T-cell (primary cell): ENCODE measurements around the gene RBM33. TPM values are rescaled to one million over a fixed set of nuclear protein-coding genes. Genes with fewer than 3 reads are reported as not detected.
"Not testable (repeated sequence)": the region's sequence is repeated elsewhere in the genome, so short reads cannot be mapped to it uniquely, and the experiment has no call there.

Source experiments
- ATAC-seq, 4 experiments: fragments of 200-7000 bp in 3 of 4; fragments of 150-1000 bp in 1 of 4; cut with Tn5 transposase; replicated peaks in 1 of 4; 1 replicate in 3 of 4; 2 replicates in 1 of 4; pipeline ENCODE4 v1.10.0; 2021; ENCODE audit warnings: moderate library complexity in 3 of 4, mild to moderate bottlenecking in 2 of 4, moderate number of reproducible peaks in 1 of 4
- CTCF ChIA-PET, 2 donors: fragments of 300-600 bp; sonication (Branson Sonifier 250); formaldehyde crosslinking; loops; one replicate each; lab custom pipeline; 2022; ENCODE audit warnings: antibody characterized with exemption in 2 of 2; lab: Charles Lee
- POLR2A ChIA-PET, 2 donors: fragments of 300-600 bp; sonication (Branson Sonifier 250); formaldehyde crosslinking; loops; one replicate each; lab custom pipeline; 2022; ENCODE audit warnings: antibody characterized with exemption in 2 of 2; lab: Charles Lee
- DNase-seq, 35 experiments: peaks; one replicate each; pipeline versions ENCODE4 v3.0.0 to v3.0.0-alpha.2; 2013 to 2023
- H3K27ac ChIP-seq: one replicate; pipeline ENCODE4 v1.5.1; 2013; ENCODE audit warnings: low read length
- H3K27me3 ChIP-seq, 2 experiments: replicated peaks in 1 of 2; 1 replicate in 1 of 2; 2 replicates in 1 of 2; pipeline versions ENCODE4 v1.6.1 to v1.7.0; 2013; ENCODE audit warnings: low read length in 1 of 2, mixed read lengths in 1 of 2; ENCODE audit not compliant: control insufficient read depth in 2 of 2, insufficient read depth in 2 of 2; ENCODE audit errors: extremely low read depth in 1 of 2
- H3K36me3 ChIP-seq, 2 donors: 1 replicate in 1 of 2; 2 replicates in 1 of 2; pipeline versions ENCODE4 v1.6.1 to v1.7.0; 2013; ENCODE audit warnings: low read length in 1 of 2; ENCODE audit not compliant: control insufficient read depth in 2 of 2, insufficient read depth in 1 of 2; ENCODE audit errors: extremely low read depth in 1 of 2
- H3K4me1 ChIP-seq, 2 experiments: 1 replicate in 1 of 2; 2 replicates in 1 of 2; pipeline versions ENCODE4 v1.6.1 to v1.7.0; 2013; ENCODE audit warnings: low read length in 2 of 2, mixed read lengths in 1 of 2; ENCODE audit not compliant: insufficient read depth in 2 of 2, control insufficient read depth in 1 of 2; ENCODE audit errors: extremely low read depth in 1 of 2
- H3K4me3 ChIP-seq, 2 donors: 1 replicate in 1 of 2; 2 replicates in 1 of 2; pipeline versions ENCODE4 v1.5.1 to v1.7.0; 2013; ENCODE audit warnings: mild to moderate bottlenecking in 2 of 2, low read length in 1 of 2, moderate library complexity in 1 of 2; ENCODE audit not compliant: control insufficient read depth in 1 of 2; ENCODE audit errors: extremely low read depth in 1 of 2
- H3K9me3 ChIP-seq: 2 replicates; pipeline ENCODE4 v1.7.0; 2013
- H3K27ac Mint-ChIP-seq, 2 donors: one replicate each; pipeline ENCODE4 v1.8.0; 2020 to 2021; ENCODE audit warnings: mild to moderate bottlenecking in 2 of 2, mixed read lengths in 2 of 2
- H3K27me3 Mint-ChIP-seq, 2 donors: one replicate each; pipeline ENCODE4 v1.8.0; 2021 to 2022; ENCODE audit warnings: mixed read lengths in 2 of 2
- H3K36me3 Mint-ChIP-seq: one replicate; pipeline ENCODE4 v1.8.0; 2021; ENCODE audit warnings: mixed read lengths
- H3K4me1 Mint-ChIP-seq, 3 donors: one replicate each; pipeline ENCODE4 v1.8.0; 2020 to 2022; ENCODE audit warnings: mixed read lengths in 3 of 3, mild to moderate bottlenecking in 1 of 3
- H3K4me3 Mint-ChIP-seq, 3 donors: one replicate each; pipeline ENCODE4 v1.8.0; 2020 to 2022; ENCODE audit warnings: mild to moderate bottlenecking in 3 of 3, mixed read lengths in 3 of 3, moderate library complexity in 3 of 3
- H3K9me3 Mint-ChIP-seq, 3 donors: one replicate each; pipeline ENCODE4 v1.8.0; 2020 to 2022; ENCODE audit warnings: mixed read lengths in 3 of 3
- WGBS: methylation state at CpG from one replicate; pipeline ENCODE4 v1.1.5; 2013; ENCODE audit warnings: missing lambda C conversion rate; ENCODE audit not compliant: insufficient coverage; 5-methylcytosine and 5-hydroxymethylcytosine counted together
- total RNA-seq, 35 experiments: library from RNA in 6 of 35; stranded (reverse) in 6 of 35; fragments of 120-200 nt in 1 of 35; gene quantifications; one replicate each; pipeline versions ENCODE4 v1.2.1 to v1.2.4 and lab custom pipeline; 2013 to 2026

The RBM33 gene
- total RNA-seq, 5 donors from 2014 or later (not counting 1 experiment from before 2014, with no cell fraction given): 157 to 180 (median 170) TPM

DNA sequence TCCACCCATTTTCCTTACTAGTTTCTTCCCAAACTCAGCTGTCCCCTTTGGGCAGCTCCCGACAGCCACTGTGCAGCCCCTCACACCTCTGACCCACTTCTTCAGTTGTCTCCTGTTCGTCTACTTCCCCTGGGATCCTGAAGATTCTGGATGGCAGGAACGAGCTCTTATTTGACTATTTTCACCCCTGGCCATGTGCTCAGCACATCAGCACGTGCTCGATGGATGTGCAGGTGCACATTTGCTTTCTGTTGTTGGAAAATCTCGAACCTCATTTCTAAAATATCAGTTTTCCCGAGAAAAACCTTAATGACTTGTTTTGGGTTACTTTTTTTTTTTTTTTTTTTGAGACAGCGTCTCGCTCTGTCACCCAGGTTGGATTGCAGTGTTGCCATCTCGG is 31.8 kb upstream of the RBM33 start:
- Histone ChIP-seq H3K27me3 (peaks cover 0 to 18% of the 10 kb centered on the region in 2 experiments), H3K36me3 (no peaks in the 10 kb centered on the region), H3K4me3 (no peak overlapping the region), H3K27ac (no peak overlapping the region), H3K4me1 (no peaks in the 10 kb centered on the region), H3K9me3 (no peaks in the 10 kb centered on the region)
- no peak overlapping the region for H3K4me3 Mint-ChIP-seq
- H3K9me3 Mint-ChIP-seq: peaks cover 0 to 8% (median 7%) of the 10 kb centered on the region in 3 donors
- peaks cover 7 to 9% of the 10 kb centered on the region in 2 donors for H3K27me3 Mint-ChIP-seq
- H3K27ac Mint-ChIP-seq: no peak overlapping the region
- ATAC-seq (no peak), DNase-seq (no peak)
- H3K36me3 Mint-ChIP-seq: peaks cover 4% of the 10 kb centered on the region
- CTCF ChIA-PET: no interaction called here
- H3K4me1 Mint-ChIP-seq: no peaks in the 10 kb centered on the region
- POLR2A ChIA-PET: interaction anchor here in 1 of 2 donors (0.6 kb wide), 1 partner anchor 18 kb away, joined by 3 read pairs; no protein-coding TSS in a partner anchor
- WGBS: 83% methylated on average over 5 of the region's 10 CpGs

DNA sequence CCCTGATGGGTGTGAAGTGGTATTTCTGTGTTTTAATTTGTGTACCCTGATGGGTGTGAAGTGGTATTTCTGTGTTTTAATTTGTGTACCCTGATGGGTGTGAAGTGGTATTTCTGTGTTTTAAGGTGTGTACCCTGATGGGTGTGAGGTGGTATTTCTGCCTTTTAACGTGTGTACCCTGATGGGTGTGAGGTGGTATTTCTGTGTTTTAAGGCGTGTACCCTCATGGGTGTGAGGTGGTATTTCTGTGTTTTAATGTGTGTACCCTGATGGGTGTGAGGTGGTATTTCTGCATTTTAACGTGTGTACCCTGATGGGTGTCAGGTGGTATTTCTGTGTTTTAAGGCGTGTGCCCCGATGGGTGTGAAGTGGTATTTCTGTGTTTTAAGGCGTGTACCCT is 29.4 kb upstream of the RBM33 start:
- H3K4me3 ChIP-seq, H3K4me1 Mint-ChIP-seq, H3K27ac ChIP-seq, H3K4me3 Mint-ChIP-seq, H3K4me1 ChIP-seq, H3K36me3 ChIP-seq, CTCF ChIA-PET, ATAC-seq, H3K27ac Mint-ChIP-seq, POLR2A ChIA-PET, H3K9me3 ChIP-seq, H3K27me3 Mint-ChIP-seq, H3K36me3 Mint-ChIP-seq, DNase-seq, H3K9me3 Mint-ChIP-seq: not testable (repeated sequence)
- WGBS: 91% methylated on average over 3 of the region's 6 CpGs
- H3K27me3 ChIP-seq: peaks cover 0 to 15% of the 10 kb centered on the region in 2 experiments

DNA sequence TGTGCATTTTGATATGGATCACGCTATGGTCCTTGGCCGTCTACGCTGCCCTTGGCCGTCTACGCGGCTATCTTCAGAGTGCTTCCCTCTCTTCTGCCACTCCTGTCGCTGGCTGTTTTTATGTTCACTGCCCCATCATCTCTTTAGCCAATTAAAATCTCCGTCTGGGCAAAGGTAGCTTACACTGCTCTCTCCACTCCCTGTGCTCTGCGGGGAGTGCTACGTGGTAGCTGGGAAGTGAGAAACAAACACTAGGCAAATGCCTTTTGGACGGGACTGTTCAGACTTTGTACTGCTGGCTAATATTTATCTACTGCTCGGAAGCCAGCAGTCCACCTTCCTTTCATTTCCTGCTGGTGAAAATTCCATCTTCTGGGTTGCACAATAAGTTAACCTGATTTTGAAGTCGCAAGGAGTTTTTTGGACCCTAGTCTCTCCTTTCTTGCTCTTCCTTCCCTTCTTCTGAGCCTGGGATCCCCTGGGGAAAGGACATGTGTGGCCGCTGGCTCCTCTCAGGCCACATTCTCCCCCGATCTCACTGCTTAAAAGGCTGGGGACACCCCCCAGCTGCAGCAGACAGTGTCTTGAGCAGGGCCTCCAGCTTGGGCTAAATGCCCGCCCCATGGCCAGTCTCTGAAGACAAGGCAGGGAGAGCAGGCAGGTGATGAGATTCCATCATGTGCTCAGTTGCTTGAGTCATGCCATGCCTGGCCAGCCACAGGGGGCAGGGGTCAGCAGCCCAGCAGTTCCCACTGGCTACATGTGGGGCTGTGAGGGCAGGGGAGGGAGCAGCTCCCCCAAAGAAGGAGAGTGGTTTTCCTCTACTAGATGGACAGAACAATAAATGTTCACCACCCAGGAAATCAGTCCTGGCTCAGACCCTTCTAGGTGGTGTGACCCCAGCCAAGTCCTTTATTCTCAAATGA is 25.5 kb upstream of the RBM33 start:
- H3K27me3 ChIP-seq: peaks cover 0 to 8% of the 10 kb centered on the region in 2 experiments
- CTCF ChIA-PET: interaction anchor here in 1 of 2 donors (1.0 kb wide), 1 partner anchor 20 kb away, joined by 3 read pairs; no protein-coding TSS in a partner anchor
- no peak overlapping the region for H3K4me3 Mint-ChIP-seq
- no peak overlapping the region for H3K27ac ChIP-seq
- H3K36me3 Mint-ChIP-seq: peaks cover 4% of the 10 kb centered on the region
- DNase-seq (no peak), ATAC-seq (no peak)
- no peak overlapping the region for H3K27ac Mint-ChIP-seq
- H3K36me3 ChIP-seq: no peaks in the 10 kb centered on the region
- no peaks in the 10 kb centered on the region for H3K4me1 ChIP-seq
- H3K9me3 ChIP-seq: no peaks in the 10 kb centered on the region
- peaks cover 0 to 8% (median 7%) of the 10 kb centered on the region in 3 donors for H3K9me3 Mint-ChIP-seq
- no peak overlapping the region for H3K4me3 ChIP-seq
- POLR2A ChIA-PET: no interaction called here
- WGBS: 84% methylated on average over 12 of the region's 16 CpGs
- peaks cover 0 to 5% (median 0%) of the 10 kb centered on the region in 3 donors for H3K4me1 Mint-ChIP-seq
- H3K27me3 Mint-ChIP-seq: peaks cover 0 to 7% of the 10 kb centered on the region in 2 donors

DNA sequence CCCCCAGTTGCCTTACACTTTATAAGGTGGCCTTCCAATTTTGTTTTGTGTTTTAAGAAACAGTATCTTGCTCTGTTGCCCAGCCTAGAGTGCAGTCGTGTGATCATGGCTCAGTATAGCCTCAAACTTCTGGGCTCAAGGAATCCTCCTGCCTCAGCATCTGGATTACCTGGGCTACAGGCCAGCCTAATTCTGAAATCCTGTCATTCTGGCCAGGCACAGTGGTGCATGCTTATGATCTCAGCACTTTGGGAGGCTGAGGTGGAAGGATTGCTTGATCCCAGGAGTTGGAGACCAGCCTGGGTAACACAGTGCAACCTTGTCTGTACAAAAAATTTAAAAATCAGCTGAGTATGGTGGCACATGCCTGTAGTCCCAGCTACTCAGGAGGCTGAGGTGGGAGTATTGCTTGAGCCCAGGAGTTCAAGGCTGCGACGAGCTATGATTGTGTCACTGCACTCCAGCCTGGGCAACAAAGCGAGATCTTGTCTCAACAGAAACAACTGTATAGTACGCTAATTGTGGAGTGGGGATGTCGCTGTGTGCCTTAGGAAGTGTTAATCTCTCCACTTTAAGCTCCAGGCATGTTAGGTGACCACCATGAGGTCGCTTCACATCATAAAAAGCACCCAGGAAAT is 24.7 kb upstream of the RBM33 start:
- H3K36me3 ChIP-seq: no peaks in the 10 kb centered on the region
- ATAC-seq (no peak), DNase-seq (no peak)
- no peaks in the 10 kb centered on the region for H3K4me1 ChIP-seq
- WGBS: 100% methylated on average over 4 of the region's 7 CpGs
- Mint-ChIP-seq H3K4me1 (peaks cover 0 to 5% (median 0%) of the 10 kb centered on the region in 3 donors), H3K4me3 (no peak overlapping the region), H3K9me3 (peaks cover 0 to 6% (median 6%) of the 10 kb centered on the region in 3 donors), H3K27ac (no peak overlapping the region), H3K27me3 (peaks cover 0 to 7% of the 10 kb centered on the region in 2 donors), H3K36me3 (peaks cover 4% of the 10 kb centered on the region)
- no peak overlapping the region for H3K27ac ChIP-seq
- no peak overlapping the region for H3K4me3 ChIP-seq
- ChIA-PET POLR2A (no interaction called here), CTCF (interaction anchor here in 1 of 2 donors (1.0 kb wide), 1 partner anchor 21 kb away, joined by 3 read pairs; no protein-coding TSS in a partner anchor)
- no peaks in the 10 kb centered on the region for H3K9me3 ChIP-seq
- H3K27me3 ChIP-seq: peaks cover 0 to 8% of the 10 kb centered on the region in 2 experiments

DNA sequence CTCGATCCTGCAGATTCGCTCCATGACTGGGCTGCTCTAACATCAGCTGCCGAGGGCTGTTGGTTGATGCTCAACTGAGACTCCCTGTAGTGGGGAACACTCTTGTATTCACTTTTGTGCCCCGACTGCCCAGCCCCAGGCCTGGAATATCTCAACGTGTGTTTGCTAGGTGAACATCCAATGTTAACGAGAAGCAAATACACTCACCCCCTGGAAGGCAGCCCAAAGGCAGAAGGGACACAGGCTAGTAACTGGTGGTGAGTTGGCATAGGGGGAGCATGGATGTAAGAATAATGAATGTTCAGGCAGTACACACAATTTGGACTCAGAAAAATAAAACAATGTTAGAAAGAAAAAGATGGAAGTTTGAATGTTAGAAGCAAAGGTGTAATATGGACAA is 24.0 kb upstream of the RBM33 start:
- Histone ChIP-seq H3K27me3 (peaks cover 0 to 8% of the 10 kb centered on the region in 2 experiments), H3K4me3 (no peak overlapping the region), H3K4me1 (no peaks in the 10 kb centered on the region), H3K27ac (no peak overlapping the region), H3K36me3 (no peaks in the 10 kb centered on the region), H3K9me3 (no peaks in the 10 kb centered on the region)
- H3K27ac Mint-ChIP-seq: no peak overlapping the region
- H3K4me1 Mint-ChIP-seq: peaks cover 0 to 5% (median 0%) of the 10 kb centered on the region in 3 donors
- CTCF ChIA-PET: no interaction called here
- peaks cover 0 to 7% of the 10 kb centered on the region in 2 donors for H3K27me3 Mint-ChIP-seq
- WGBS: 100% methylated on average over 2 of the region's 6 CpGs
- H3K36me3 Mint-ChIP-seq: no peaks in the 10 kb centered on the region
- no peak overlapping the region for H3K4me3 Mint-ChIP-seq
- ATAC-seq: no peak
- no peaks in the 10 kb centered on the region for H3K9me3 Mint-ChIP-seq
- POLR2A ChIA-PET: no interaction called here
- no peak for DNase-seq

DNA sequence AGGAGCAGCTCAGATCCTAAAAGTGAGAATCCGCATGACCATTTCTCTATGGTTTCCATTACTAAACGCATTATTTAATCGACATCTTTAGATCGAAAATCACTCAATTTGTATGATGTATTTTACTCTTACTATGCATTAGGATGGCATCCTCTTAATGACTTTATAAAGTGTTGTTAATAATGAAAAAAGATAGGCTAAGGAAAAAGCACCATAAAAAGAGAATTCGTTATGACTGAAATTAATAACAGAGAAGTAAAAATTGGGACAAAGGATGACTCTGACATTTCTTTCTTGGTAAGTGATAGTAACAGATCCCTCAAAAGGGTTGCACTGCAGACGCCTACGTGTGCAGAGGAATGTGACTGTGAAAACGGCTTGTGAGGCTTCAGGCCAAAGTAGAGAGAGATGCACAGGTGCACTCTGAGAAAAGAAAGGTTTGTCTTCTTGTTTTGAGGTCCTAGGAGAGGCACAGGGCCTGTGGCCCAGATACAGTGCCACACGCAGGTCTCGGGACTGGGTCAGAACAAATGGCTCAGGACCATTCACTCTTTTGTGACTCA is 23.0 kb upstream of the RBM33 start:
- Histone ChIP-seq H3K36me3 (no peaks in the 10 kb centered on the region), H3K27ac (no peak overlapping the region), H3K27me3 (peaks cover 0 to 8% of the 10 kb centered on the region in 2 experiments), H3K4me1 (no peaks in the 10 kb centered on the region), H3K4me3 (no peak overlapping the region), H3K9me3 (no peaks in the 10 kb centered on the region)
- POLR2A ChIA-PET: no interaction called here
- H3K4me3 Mint-ChIP-seq: no peak overlapping the region
- ATAC-seq (no peak), DNase-seq (no peak)
- no peaks in the 10 kb centered on the region for H3K36me3 Mint-ChIP-seq
- H3K9me3 Mint-ChIP-seq: no peaks in the 10 kb centered on the region
- peaks cover 0 to 7% of the 10 kb centered on the region in 2 donors for H3K27me3 Mint-ChIP-seq
- H3K4me1 Mint-ChIP-seq: peaks cover 0 to 5% (median 0%) of the 10 kb centered on the region in 3 donors
- H3K27ac Mint-ChIP-seq: no peak overlapping the region
- CTCF ChIA-PET: no interaction called here
- 85% methylated on average over 6 of the region's 10 CpGs for WGBS
